Astrocyte of the cerebellum (primary cell): ENCODE results near the gene IMP4.

Experiments
- DNase-seq: peaks from one replicate; pipeline ENCODE4 v3.0.0-alpha.2; 2011; ENCODE audit warnings: low read depth
- H3K4me3 ChIP-seq: 2 replicates; pipeline ENCODE4 v1.5.1; 2011; ENCODE audit warnings: mild to moderate bottlenecking, low read depth, low read length, moderate library complexity
- CTCF ChIP-seq: IDR thresholded peaks from 2 replicates; pipeline ENCODE4 v1.5.1; 2012; ENCODE audit warnings: low read length, low read depth, moderate library complexity, mild to moderate bottlenecking; ENCODE audit errors: missing control alignments
- in situ Hi-C: cut with HindIII; loops from 2 replicates; pipeline ENCODE4 v1.10.0; 2017; ENCODE audit warnings: low sequenced_read_pairs

The IMP4 gene

GRCh38 chr2:130387804-130388203, 45.1 kb downstream of the IMP4 start:
- H3K4me3 ChIP-seq = no peak overlapping the region
- DNase-seq = no peak
- in situ Hi-C loops = no loop called here
- no peak for TF ChIP-seq CTCF

- in situ Hi-C loops = no loop called here
- H3K4me3 ChIP-seq = no peak overlapping the region
- no peak for DNase-seq
- TF ChIP-seq CTCF = no peak
Observed at GRCh38 chr2:130388221-130388907, 45.7 kb downstream of the IMP4 start.

- no peak overlapping the region for H3K4me3 ChIP-seq
- TF ChIP-seq CTCF = no peak
- in situ Hi-C loops = no loop called here
- DNase-seq = no peak
Observed at GRCh38 chr2:130389358-130389757, 46.7 kb downstream of the IMP4 start.

- no peak for TF ChIP-seq CTCF
- in situ Hi-C loops = no loop called here
- DNase-seq = no peak
- H3K4me3 ChIP-seq = no peak overlapping the region
Observed at GRCh38 chr2:130389783-130390182, 47.1 kb downstream of the IMP4 start.

- TF ChIP-seq CTCF = no peak
- peak overlapping the region; percentile 64 for H3K4me3 ChIP-seq
- in situ Hi-C loops = no loop called here
- DNase-seq = no peak
Observed at GRCh38 chr2:130390460-130391057, 47.9 kb downstream of the IMP4 start.

GRCh38 chr2:130391058-130391871, 48.6 kb downstream of the IMP4 start:
- in situ Hi-C loops = no loop called here
- no peak for DNase-seq
- H3K4me3 ChIP-seq = peak overlapping the region; percentile 64
- TF ChIP-seq CTCF = no peak
